Heart left ventricle (tissue), 13 donors: ENCODE results near the gene ACO1.

Experiments
- CTCF ChIP-seq, 12 donors: fragments of 200-600 bp; sonication (generic) in 4 of 12; IDR thresholded peaks; one replicate each; pipeline versions ENCODE4 v1.5.0 to v1.8.0; 2018 to 2022; ENCODE audit warnings: antibody characterized with exemption in 12 of 12, mild to moderate bottlenecking in 5 of 12
- POLR2A ChIP-seq, 2 donors: fragments of 450-650 bp; IDR thresholded peaks; one replicate each; pipeline ENCODE4 v1.6.1; 2017; ENCODE audit warnings: antibody characterized with exemption in 2 of 2, mild to moderate bottlenecking in 2 of 2, moderate library complexity in 2 of 2
- donor health status: ischemic (EF 13 %, LVEDD 7.1; RV severe dilation, severe dysfunction).
- donor health status: DM: no; HTN: yes; CAD: no.
- donor health status: DM: no; HTN: no; CAD: no.
- donor health status: ischemic (EF 25% LVEDD 6.9; RV normal size, moderate dysfunction).
- donor health status: ischemic (EF 25% LVEDD 5.7; RV mildly dilated, moderate dysfunction).
- donor health status: ischemic (EF 35%, LVEDD 5.7; RV mildly dilated, moderate dysfunction).
- donor health status: nonischemic (EF 11% LVEDD 7.7; RV severe dilation, severe dysfunction).
- donor health status: DM: yes; HTN: yes; CAD: no.
- donor health status: PGD.
- donor health status: ischemic (EF 29% LVEDD 5.4; RV normal size, mild dysfunction).
- donor health status: nonischemic (EF 23%, LVEDD 6.1; RV moderate dilation, normal function).

- TF ChIP-seq CTCF (IDR thresholded peaks at IDR 0.05) (no peak), POLR2A (IDR thresholded peaks at IDR 0.05) (no peak)
These were observed 13.8 kb downstream of the ACO1 start for GRCh38 chr9:32398207-32398606.
